Kidney (tissue), 14 donors: ENCODE data around the gene GZMM. TPM values are rescaled to one million over a fixed set of nuclear protein-coding genes. Genes with fewer than 3 reads are reported as not detected.

Source experiments
- DNase-seq, 5 donors: peaks; one replicate each; pipeline ENCODE4 v3.0.0-alpha.2; 2013 to 2020
- FAIRE-seq: peaks from 2 replicates; lab custom pipeline; 2012; peaks lifted over from hg19 to GRCh38; lab: Jason Lieb, UNC
- H3K27ac ChIP-seq, 2 donors: one replicate each; pipeline ENCODE4 v1.7.0; 2013; ENCODE audit warnings: low read depth in 2 of 2, low read length in 2 of 2, inconsistent platforms in 1 of 2
- H3K27me3 ChIP-seq: one replicate; pipeline ENCODE4 v1.7.1; 2013; ENCODE audit warnings: low read length, inconsistent platforms; ENCODE audit not compliant: control insufficient read depth, insufficient read depth
- H3K36me3 ChIP-seq, 3 donors: one replicate each; pipeline versions ENCODE4 v1.7.0 to v1.7.1; 2013; ENCODE audit warnings: low read length in 3 of 3, control low read depth in 1 of 3, inconsistent platforms in 1 of 3; ENCODE audit not compliant: insufficient read depth in 3 of 3, control insufficient read depth in 2 of 3
- H3K4me1 ChIP-seq, 3 donors: one replicate each; pipeline versions ENCODE4 v1.7.0 to v1.7.1; 2013; ENCODE audit warnings: low read length in 3 of 3, inconsistent platforms in 1 of 3, low read depth in 1 of 3; ENCODE audit not compliant: control insufficient read depth in 2 of 3, insufficient read depth in 2 of 3
- H3K4me3 ChIP-seq, 3 donors: one replicate each; pipeline versions ENCODE4 v1.7.0 to v1.8.1; 2013; ENCODE audit warnings: low read length in 3 of 3, control low read depth in 1 of 3, inconsistent platforms in 1 of 3
- H3K9ac ChIP-seq, 3 donors: one replicate each; pipeline versions ENCODE4 v1.7.0 to v1.7.1; 2013; ENCODE audit warnings: low read length in 3 of 3, control low read depth in 1 of 3, inconsistent platforms in 1 of 3
- H3K9me3 ChIP-seq, 3 donors: one replicate each; pipeline versions ENCODE4 v1.7.0 to v1.7.1; 2013; ENCODE audit warnings: low read length in 3 of 3, control low read depth in 1 of 3, inconsistent platforms in 1 of 3; ENCODE audit not compliant: control insufficient read depth in 2 of 3, insufficient read depth in 1 of 3
- intact Hi-C: fragments of 100-400 bp; cut with DNase I; formaldehyde crosslinking; loops from one replicate; pipeline ENCODE4 v1.11.1; 2022
- polyA plus RNA-seq: library from polyadenylated mRNA; stranded (reverse); fragments of 350-450 nt; fragmentation: Illumina TruSeq; extraction: RNeasy Lipid Tissue Mini Kit (QIAGEN cat#74804); gene quantifications from one replicate; pipeline ENCODE4 v1.2.3, GENCODE V29; 2014; ENCODE audit warnings: low read depth, low replicate concordance; ENCODE audit not compliant: insufficient read depth
- total RNA-seq: library from RNA; stranded (reverse); fragmentation: NEBNext Ultra II Directional; extraction: Animal tissue kit (Norgen Biotek cat#: 25700); gene quantifications from one replicate; pipeline ENCODE4 v1.2.1, GENCODE V29; 2021
- TF ChIP-seq, protein P1 (sequence below): IDR thresholded peaks from 3 replicates; pipeline ENCODE4 v1.5.1; 2012; ENCODE audit warnings: mild to moderate bottlenecking, moderate library complexity, borderline replicate concordance; ENCODE audit not compliant: insufficient read depth; ENCODE audit errors: extremely low read depth
- donor health status: control.
- donor health status: control.
- donor health status: control.
- donor health status: control.
- donor health status: control.
- donor health status: DM: yes; HTN: yes; CAD: no.
- donor health status: Normal renal cell carcinoma (clear cell type).

The GZMM gene
- total and polyA plus RNA-seq, 2 donors from 2014 or later, result 2.8 TPM; not detected in 1

DNA sequence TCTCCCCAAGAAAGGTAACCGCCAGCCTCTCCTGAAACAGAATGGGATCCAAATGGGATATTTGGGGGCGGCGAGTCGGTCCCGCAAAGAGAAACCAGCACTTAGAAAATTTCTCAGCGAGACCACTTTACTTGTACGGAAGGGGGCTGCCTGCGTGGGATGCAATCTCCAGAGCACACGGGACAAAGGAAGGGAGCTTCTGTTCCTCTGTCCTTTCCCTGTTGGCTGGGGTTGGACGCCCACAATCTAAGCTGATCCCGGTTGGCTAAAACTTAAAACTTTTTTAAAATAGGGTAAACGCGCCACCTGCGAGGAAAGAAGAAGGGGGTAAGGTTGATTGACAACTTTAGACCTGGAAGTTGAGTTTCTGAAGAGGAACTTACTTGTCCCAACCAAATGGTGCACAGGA, 27.7 kb downstream of the GZMM start:
- FAIRE-seq, result no peak
- H3K36me3 ChIP-seq, result no peaks in the 10 kb centered on the region
- H3K9me3 ChIP-seq, result no peaks in the 10 kb centered on the region
- peak overlapping the region; percentile 46 to 54 (median 47) for H3K9ac ChIP-seq
- peak in 3 of 5 donors; percentile 59 to 79 (median 78) for DNase-seq
- TF ChIP-seq, protein P1, sequence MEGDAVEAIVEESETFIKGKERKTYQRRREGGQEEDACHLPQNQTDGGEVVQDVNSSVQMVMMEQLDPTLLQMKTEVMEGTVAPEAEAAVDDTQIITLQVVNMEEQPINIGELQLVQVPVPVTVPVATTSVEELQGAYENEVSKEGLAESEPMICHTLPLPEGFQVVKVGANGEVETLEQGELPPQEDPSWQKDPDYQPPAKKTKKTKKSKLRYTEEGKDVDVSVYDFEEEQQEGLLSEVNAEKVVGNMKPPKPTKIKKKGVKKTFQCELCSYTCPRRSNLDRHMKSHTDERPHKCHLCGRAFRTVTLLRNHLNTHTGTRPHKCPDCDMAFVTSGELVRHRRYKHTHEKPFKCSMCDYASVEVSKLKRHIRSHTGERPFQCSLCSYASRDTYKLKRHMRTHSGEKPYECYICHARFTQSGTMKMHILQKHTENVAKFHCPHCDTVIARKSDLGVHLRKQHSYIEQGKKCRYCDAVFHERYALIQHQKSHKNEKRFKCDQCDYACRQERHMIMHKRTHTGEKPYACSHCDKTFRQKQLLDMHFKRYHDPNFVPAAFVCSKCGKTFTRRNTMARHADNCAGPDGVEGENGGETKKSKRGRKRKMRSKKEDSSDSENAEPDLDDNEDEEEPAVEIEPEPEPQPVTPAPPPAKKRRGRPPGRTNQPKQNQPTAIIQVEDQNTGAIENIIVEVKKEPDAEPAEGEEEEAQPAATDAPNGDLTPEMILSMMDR, result no peak
- peaks cover 0 to 28% (median 9%) of the 10 kb centered on the region in 3 donors for H3K4me1 ChIP-seq
- intact Hi-C loops, result no loop called here
- peak overlapping the region; percentile 2 to 16 for H3K27ac ChIP-seq
- peak overlapping the region; percentile 64 to 69 (median 65) for H3K4me3 ChIP-seq
- no peaks in the 10 kb centered on the region for H3K27me3 ChIP-seq

DNA sequence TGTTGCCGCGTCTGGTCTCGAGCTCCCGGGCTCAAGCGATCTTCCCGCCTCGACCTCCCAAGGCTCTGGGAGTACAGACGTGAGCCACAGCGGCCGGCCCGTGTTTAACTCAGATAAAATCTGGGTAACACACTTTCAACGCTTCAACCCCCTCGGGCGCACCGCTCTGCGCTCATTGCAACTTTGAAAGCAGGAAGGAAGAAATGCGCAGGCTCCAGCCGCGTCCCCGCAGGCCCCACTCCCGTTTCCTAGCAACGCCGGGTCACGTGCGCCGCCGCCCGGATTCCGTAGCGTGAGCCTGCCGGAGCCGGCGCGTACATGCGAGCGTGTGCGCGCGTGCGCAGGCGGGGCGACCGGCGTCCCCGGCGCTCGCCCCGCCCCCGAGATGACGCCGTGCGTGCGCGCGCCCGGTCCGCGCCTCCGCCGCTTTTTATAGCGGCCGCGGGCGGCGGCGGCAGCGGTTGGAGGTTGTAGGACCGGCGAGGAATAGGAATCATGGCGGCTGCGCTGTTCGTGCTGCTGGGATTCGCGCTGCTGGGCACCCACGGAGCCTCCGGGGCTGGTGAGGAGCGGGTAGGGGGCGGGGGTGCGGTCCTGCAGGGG, 28.4 kb downstream of the GZMM start, which contains the start of gene BSG:
TSS of gene BSG (plus strand) at position 457 of the 603 bp plus-strand sequence. CDS start at position 496, 39 bp downstream.
- H3K9me3 ChIP-seq, result no peaks in the 10 kb centered on the region
- intact Hi-C loops, result no loop called here
- peak within 1 kb of the TSS; percentile 69 to 84 (median 75) for H3K4me3 ChIP-seq
- peak within 1 kb of the TSS; percentile 47 to 74 (median 63) for H3K9ac ChIP-seq
- no peaks in the 10 kb centered on the region for H3K36me3 ChIP-seq
- DNase-seq, result peak; percentile 98 to 100 (median 99)
- FAIRE-seq, result no peak
- H3K4me1 ChIP-seq, result peaks cover 0 to 34% (median 9%) of the 10 kb centered on the region in 3 donors
- H3K27me3 ChIP-seq, result no peaks in the 10 kb centered on the region
- peak within 1 kb of the TSS; percentile 83 to 89 for H3K27ac ChIP-seq
- TF ChIP-seq, protein P1, result peak; percentile 0

DNA sequence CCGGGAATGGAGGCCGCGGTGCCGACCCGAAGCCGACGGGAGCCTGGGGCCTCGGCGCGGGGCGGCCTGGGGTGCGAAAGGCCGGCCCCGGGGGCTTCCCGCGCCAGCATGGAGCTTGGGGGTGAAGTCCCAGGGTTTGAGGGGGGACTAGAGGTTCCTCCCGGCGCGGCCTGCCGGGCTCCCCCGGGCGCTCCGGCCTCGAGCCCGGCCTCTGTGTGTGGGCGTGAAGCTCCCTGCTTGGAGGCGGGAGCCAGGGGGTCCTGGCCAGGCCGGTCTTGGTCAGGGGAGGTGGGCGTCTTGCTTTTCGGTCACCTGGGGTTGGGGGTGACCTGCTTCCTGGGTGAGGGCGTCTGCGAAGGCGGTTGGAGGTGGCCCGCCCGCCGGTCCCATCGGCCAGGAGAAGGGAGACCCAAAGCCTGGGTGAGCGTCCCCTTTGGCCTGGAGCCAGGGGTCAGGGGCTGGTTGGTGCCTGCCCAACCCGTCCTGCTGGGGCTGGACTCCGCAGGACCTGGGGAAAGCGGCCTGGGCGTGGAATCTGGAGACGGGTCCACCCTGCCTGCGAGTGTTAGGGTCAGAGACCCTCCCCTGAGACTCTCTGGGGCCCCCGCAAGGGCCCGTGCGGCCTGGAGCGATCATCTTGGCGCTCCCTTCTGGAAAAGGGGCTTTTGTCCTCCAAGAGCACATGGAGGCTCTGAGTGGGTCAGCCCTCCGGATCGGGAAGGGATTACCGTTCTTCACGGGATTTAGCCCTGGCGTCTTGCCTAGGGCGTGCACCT, 29.1 kb downstream of the GZMM start:
- H3K4me3 ChIP-seq, result peak overlapping the region; percentile 53 to 84 (median 75)
- H3K27ac ChIP-seq, result peak overlapping the region; percentile 83 to 89
- no peaks in the 10 kb centered on the region for H3K27me3 ChIP-seq
- DNase-seq (peak in 3 of 5 donors; percentile 66 to 90 (median 87)), FAIRE-seq (no peak)
- TF ChIP-seq, protein P1, result no peak
- H3K9me3 ChIP-seq, result no peaks in the 10 kb centered on the region
- H3K36me3 ChIP-seq, result no peaks in the 10 kb centered on the region
- peaks cover 0 to 36% (median 9%) of the 10 kb centered on the region in 3 donors for H3K4me1 ChIP-seq
- peak overlapping the region; percentile 2 to 74 (median 63) for H3K9ac ChIP-seq
- intact Hi-C loops, result no loop called here
